ENCODE measurements around the gene DPH6.

The DPH6 gene

DNA sequence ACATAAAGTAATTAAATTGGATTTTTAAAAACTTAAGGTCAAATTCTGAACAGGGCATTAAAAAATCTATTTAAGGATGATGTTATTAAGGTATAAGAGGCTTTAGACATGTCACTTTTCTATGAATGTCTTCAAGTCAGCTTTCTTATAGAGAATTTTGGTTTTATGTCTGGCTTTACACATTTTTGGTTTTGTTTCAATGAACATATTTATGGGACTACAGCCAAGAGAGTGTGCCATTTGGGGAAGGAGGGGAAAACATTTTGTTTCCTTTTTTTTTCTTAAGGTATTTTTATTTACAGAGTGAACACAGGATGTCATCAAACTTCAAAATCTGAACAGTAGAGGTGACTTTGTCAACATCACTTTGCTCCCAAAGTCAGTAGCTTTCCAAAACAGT lies 222.8 kb downstream of the DPH6 start:
- no peak for DNase-seq

DNA sequence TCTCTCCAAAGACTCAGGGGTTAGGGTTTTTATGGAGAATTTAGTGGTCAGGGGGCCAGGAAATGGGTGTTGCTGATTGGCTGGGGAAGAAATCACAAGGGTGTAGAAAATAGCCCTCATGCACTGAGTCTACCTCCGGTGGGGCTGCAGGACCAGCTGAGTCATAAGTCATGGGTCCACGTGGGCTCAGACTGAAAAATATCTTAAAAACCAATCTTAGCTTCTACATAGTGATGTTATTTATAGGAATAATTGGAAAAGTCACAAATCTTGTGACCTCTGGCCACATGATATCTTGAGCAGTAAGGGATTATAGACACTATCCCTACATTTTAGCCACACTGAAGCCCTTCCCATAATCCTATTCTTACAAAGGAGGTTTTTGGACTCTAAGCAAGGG lies 224.0 kb downstream of the DPH6 start:
- DNase-seq, result no peak

DNA sequence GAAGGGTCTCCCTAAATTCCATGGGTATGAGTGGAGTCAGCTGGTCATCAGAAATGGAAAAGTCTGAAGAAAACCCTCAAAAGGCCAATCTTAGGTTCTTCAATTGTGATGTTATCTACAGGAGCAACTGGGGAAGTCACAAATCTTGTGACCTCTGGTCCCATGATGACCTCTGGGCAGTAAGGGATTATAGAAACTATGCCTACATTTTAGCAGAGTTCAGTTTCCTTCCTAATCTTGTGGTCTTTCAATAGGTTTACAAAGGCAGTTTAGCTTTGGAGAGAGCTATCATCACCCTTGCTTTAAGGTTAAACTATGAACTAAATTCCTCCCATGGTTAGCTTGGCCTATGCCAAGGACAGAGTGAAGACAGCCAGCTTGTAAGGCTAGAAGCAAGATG lies 225.1 kb downstream of the DPH6 start:
- no peak for DNase-seq

Data from CD4-positive, alpha-beta T cell treated with Interleukin-17A for 1 hour (primary cell).